Mucosa of rectum (tissue), 2 donors: ENCODE measurements around the gene CARD6.
"Not testable (repeated sequence)": the region's sequence is repeated elsewhere in the genome, so short reads cannot be mapped to it uniquely, and the experiment has no call there.

Source experiments
- H3K27ac ChIP-seq, 2 donors: one replicate each; pipeline ENCODE4 v1.7.0; 2013; ENCODE audit warnings: inconsistent platforms in 2 of 2, low read depth in 2 of 2, low read length in 2 of 2
- H3K27me3 ChIP-seq, 2 donors: one replicate each; pipeline ENCODE4 v1.7.0; 2013; ENCODE audit warnings: low read length in 2 of 2; ENCODE audit not compliant: control insufficient read depth in 2 of 2, insufficient read depth in 2 of 2
- H3K36me3 ChIP-seq, 2 donors: one replicate each; pipeline ENCODE4 v1.7.0; 2013; ENCODE audit warnings: low read length in 2 of 2; ENCODE audit not compliant: control insufficient read depth in 2 of 2, insufficient read depth in 2 of 2
- H3K4me1 ChIP-seq, 2 donors: one replicate each; pipeline ENCODE4 v1.7.0; 2013; ENCODE audit warnings: low read length in 2 of 2, mild to moderate bottlenecking in 1 of 2; ENCODE audit not compliant: control insufficient read depth in 2 of 2, insufficient read depth in 2 of 2
- H3K4me3 ChIP-seq, 2 donors: one replicate each; pipeline ENCODE4 v1.7.0; 2013; ENCODE audit warnings: low read length in 2 of 2
- H3K9ac ChIP-seq, 2 donors: one replicate each; pipeline ENCODE4 v1.7.0; 2013; ENCODE audit warnings: low read length in 2 of 2, low read depth in 1 of 2, mild to moderate bottlenecking in 1 of 2
- H3K9me3 ChIP-seq, 2 donors: one replicate each; pipeline ENCODE4 v1.7.0; 2013; ENCODE audit warnings: low read length in 2 of 2; ENCODE audit not compliant: control insufficient read depth in 2 of 2
- donor health status: healthy.
- donor health status: Normal muscosa, but diverticular disease.

Gene CARD6

GRCh38 chr5:40838086-40838485, 3.1 kb upstream of the CARD6 start:
- H3K4me1 ChIP-seq: peaks cover 12 to 17% of the 10 kb centered on the region in 2 donors

GRCh38 chr5:40842351-40842750, 1.2 kb downstream of the CARD6 start:
- no peaks in the 10 kb centered on the region for H3K9me3 ChIP-seq
- H3K27me3 ChIP-seq: no peaks in the 10 kb centered on the region
- peak overlapping the region; percentile 40 to 74 for H3K4me3 ChIP-seq
- no peak overlapping the region for H3K27ac ChIP-seq
- no peak overlapping the region for H3K9ac ChIP-seq
- no peaks in the 10 kb centered on the region for H3K36me3 ChIP-seq
- H3K4me1 ChIP-seq: no peaks in the 10 kb centered on the region

More at GRCh38 chr5:40838086-40838485, 3.1 kb upstream of the CARD6 start:
- H3K27me3 ChIP-seq: no peaks in the 10 kb centered on the region
- no peaks in the 10 kb centered on the region for H3K9me3 ChIP-seq
- peaks cover 3 to 9% of the 10 kb centered on the region in 2 donors for H3K36me3 ChIP-seq
- no peak overlapping the region for H3K4me3 ChIP-seq
- H3K27ac ChIP-seq: no peak overlapping the region
- H3K9ac ChIP-seq: no peak overlapping the region

GRCh38 chr5:40844565-40844964, 3.4 kb downstream of the CARD6 start:
- H3K36me3 ChIP-seq: no peaks in the 10 kb centered on the region
- no peaks in the 10 kb centered on the region for H3K4me1 ChIP-seq
- no peak overlapping the region for H3K27ac ChIP-seq
- no peak overlapping the region for H3K4me3 ChIP-seq
- H3K9ac ChIP-seq: no peak overlapping the region
- H3K27me3 ChIP-seq: no peaks in the 10 kb centered on the region
- no peaks in the 10 kb centered on the region for H3K9me3 ChIP-seq

- H3K4me3 ChIP-seq: no peak overlapping the region
- H3K36me3 ChIP-seq: no peaks in the 10 kb centered on the region
- H3K4me1 ChIP-seq: no peaks in the 10 kb centered on the region
- H3K9me3 ChIP-seq: no peaks in the 10 kb centered on the region
- H3K27ac ChIP-seq: no peak overlapping the region
- H3K27me3 ChIP-seq: no peaks in the 10 kb centered on the region
- H3K9ac ChIP-seq: no peak overlapping the region
Observed at GRCh38 chr5:40846371-40846770, 5.2 kb downstream of the CARD6 start.

- Histone ChIP-seq H3K36me3 (no peaks in the 10 kb centered on the region), H3K9me3 (no peaks in the 10 kb centered on the region), H3K4me1 (no peaks in the 10 kb centered on the region), H3K27me3 (no peaks in the 10 kb centered on the region), H3K4me3 (no peak overlapping the region), H3K27ac (no peak overlapping the region), H3K9ac (no peak overlapping the region)
Observed at GRCh38 chr5:40847525-40847924, 6.4 kb downstream of the CARD6 start.

GRCh38 chr5:40853632-40854192, 12.5 kb downstream of the CARD6 start:
- no peaks in the 10 kb centered on the region for H3K9me3 ChIP-seq
- no peak overlapping the region for H3K27ac ChIP-seq
- H3K9ac ChIP-seq: no peak overlapping the region
- H3K27me3 ChIP-seq: no peaks in the 10 kb centered on the region
- H3K4me3 ChIP-seq: no peak overlapping the region
- no peaks in the 10 kb centered on the region for H3K36me3 ChIP-seq
- no peaks in the 10 kb centered on the region for H3K4me1 ChIP-seq

GRCh38 chr5:40860711-40861110, 19.5 kb downstream of the CARD6 start:
- Histone ChIP-seq H3K27ac (no peak overlapping the region), H3K4me3 (no peak overlapping the region), H3K9me3 (no peaks in the 10 kb centered on the region), H3K9ac (no peak overlapping the region), H3K27me3 (no peaks in the 10 kb centered on the region), H3K4me1 (no peaks in the 10 kb centered on the region), H3K36me3 (no peaks in the 10 kb centered on the region)

DNA sequence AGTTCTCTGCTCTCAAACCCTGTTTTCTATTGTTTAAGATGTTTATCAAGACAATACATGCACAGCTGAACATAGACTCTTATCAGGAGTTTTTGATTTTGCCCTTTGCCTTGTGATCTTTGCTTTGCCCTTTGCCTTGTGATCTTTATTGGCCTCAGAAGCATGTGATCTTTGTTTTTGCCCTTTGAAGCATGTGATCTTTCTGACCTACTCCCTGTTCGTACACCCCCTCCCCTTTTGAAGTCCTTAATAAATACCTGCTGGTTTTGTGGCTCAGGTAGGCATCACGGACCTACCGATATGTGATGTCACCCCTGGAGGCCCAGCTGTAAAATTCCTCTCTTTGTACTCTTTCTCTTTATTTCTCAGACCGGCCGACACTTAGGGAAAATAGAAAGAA, 23.8 kb downstream of the CARD6 start:
- not testable (repeated sequence) for H3K9me3 ChIP-seq, H3K4me1 ChIP-seq, H3K36me3 ChIP-seq, H3K27ac ChIP-seq, H3K27me3 ChIP-seq, H3K4me3 ChIP-seq, H3K9ac ChIP-seq

DNA sequence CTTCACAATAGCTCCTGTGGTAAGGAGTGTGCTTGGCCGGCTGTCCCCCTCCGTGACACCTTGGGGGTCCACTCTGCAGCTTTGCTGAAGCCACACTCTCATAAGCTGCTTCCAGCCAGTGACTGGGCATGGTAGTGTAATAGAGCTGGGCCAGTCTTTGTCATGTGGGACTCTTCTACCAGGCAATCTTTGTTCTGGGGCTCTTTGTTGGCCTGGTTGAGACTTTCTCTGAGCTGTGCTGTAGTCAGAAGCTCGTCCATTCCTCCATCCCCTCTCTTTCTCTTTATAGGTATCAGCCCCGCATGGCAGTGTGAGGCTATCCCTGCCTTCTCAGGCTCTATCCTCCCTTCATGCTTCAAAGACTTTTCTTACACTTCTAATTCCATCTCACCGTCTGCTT, 25.7 kb downstream of the CARD6 start:
- no peaks in the 10 kb centered on the region for H3K27me3 ChIP-seq
- no peaks in the 10 kb centered on the region for H3K36me3 ChIP-seq
- H3K4me1 ChIP-seq: no peaks in the 10 kb centered on the region
- no peak overlapping the region for H3K9ac ChIP-seq
- no peaks in the 10 kb centered on the region for H3K9me3 ChIP-seq
- H3K27ac ChIP-seq: no peak overlapping the region
- H3K4me3 ChIP-seq: no peak overlapping the region

DNA sequence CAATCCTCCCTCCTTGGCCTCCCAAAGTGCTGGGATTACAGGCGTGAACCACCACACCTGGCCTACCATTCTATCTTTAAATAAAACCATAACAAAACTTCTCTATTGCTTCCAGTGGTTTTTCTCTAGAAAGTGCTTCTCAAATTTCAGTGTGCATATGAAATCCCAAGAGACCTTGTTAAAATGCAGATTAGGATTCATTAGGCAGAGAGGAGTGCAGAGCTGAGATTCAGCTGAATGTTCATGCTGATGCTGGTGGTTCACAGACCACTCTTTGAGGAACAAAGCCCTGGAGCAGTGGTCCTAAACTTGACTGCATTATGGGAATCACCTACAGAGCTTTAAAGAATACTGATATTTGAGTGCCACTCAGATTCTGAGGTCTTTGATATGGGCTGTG, 28.2 kb downstream of the CARD6 start:
- no peak overlapping the region for H3K9ac ChIP-seq
- no peaks in the 10 kb centered on the region for H3K4me1 ChIP-seq
- no peak overlapping the region for H3K4me3 ChIP-seq
- H3K27me3 ChIP-seq: no peaks in the 10 kb centered on the region
- no peak overlapping the region for H3K27ac ChIP-seq
- no peaks in the 10 kb centered on the region for H3K9me3 ChIP-seq
- H3K36me3 ChIP-seq: no peaks in the 10 kb centered on the region

GRCh38 chr5:40871177-40871576, 30.0 kb downstream of the CARD6 start:
- no peaks in the 10 kb centered on the region for H3K36me3 ChIP-seq
- H3K4me3 ChIP-seq: no peak overlapping the region
- H3K4me1 ChIP-seq: no peaks in the 10 kb centered on the region
- H3K9me3 ChIP-seq: no peaks in the 10 kb centered on the region
- no peak overlapping the region for H3K9ac ChIP-seq
- H3K27ac ChIP-seq: no peak overlapping the region
- H3K27me3 ChIP-seq: no peaks in the 10 kb centered on the region
